GF-D8 (cell line): Measurements from ENCODE around the gene ZDHHC12.

Experiments
- DNase-seq: peaks from one replicate; lab custom pipeline; 2025; lab: John Stamatoyannopoulos, UW

The ZDHHC12 gene

GRCh38 chr9:128723866-128724743 lies at the start of gene ZDHHC12:
ZDHHC12 (minus strand) TSS chr9:128724127; CDS start chr9:128724093, 34 bp downstream.
- peak; percentile 98 for DNase-seq

- no peak for DNase-seq
These were observed 49.1 kb upstream of the ZDHHC12 start for GRCh38 chr9:128773049-128773448.

- peak; percentile 58 for DNase-seq
These were observed 48.0 kb upstream of the ZDHHC12 start, which contains the start of gene ZER1 for GRCh38 chr9:128771745-128772519. ZER1 (minus strand) TSS chr9:128771927; CDS start chr9:128755565, 16,362 bp downstream.

- DNase-seq, result no peak
These were observed 47.3 kb upstream of the ZDHHC12 start for GRCh38 chr9:128771094-128771721.

GRCh38 chr9:128770286-128771030 lies 46.5 kb upstream of the ZDHHC12 start:
- no peak for DNase-seq

GRCh38 chr9:128768606-128769005 lies 44.7 kb upstream of the ZDHHC12 start:
- no peak for DNase-seq

GRCh38 chr9:128765499-128765898 lies 41.6 kb upstream of the ZDHHC12 start:
- no peak for DNase-seq

- no peak for DNase-seq
These were observed 40.4 kb upstream of the ZDHHC12 start for GRCh38 chr9:128764361-128764760.

- no peak for DNase-seq
These were observed 38.9 kb upstream of the ZDHHC12 start for GRCh38 chr9:128762671-128763449.

- DNase-seq, result no peak
These were observed 33.7 kb upstream of the ZDHHC12 start for GRCh38 chr9:128757602-128758001.

- no peak for DNase-seq
These were observed 29.7 kb upstream of the ZDHHC12 start for GRCh38 chr9:128753627-128754026.

- no peak for DNase-seq
These were observed 27.1 kb upstream of the ZDHHC12 start for GRCh38 chr9:128750926-128751595.

GRCh38 chr9:128747241-128747640 lies 23.3 kb upstream of the ZDHHC12 start:
- no peak for DNase-seq

- no peak for DNase-seq
These were observed 19.5 kb upstream of the ZDHHC12 start for GRCh38 chr9:128743421-128743820.

- no peak for DNase-seq
These were observed 18.5 kb upstream of the ZDHHC12 start for GRCh38 chr9:128742401-128742800.

- no peak for DNase-seq
These were observed 11.4 kb upstream of the ZDHHC12 start for GRCh38 chr9:128735373-128735772.

- DNase-seq, result peak; percentile 81
These were observed 9.3 kb upstream of the ZDHHC12 start for GRCh38 chr9:128733256-128733655.

- no peak for DNase-seq
These were observed 8.6 kb upstream of the ZDHHC12 start for GRCh38 chr9:128732576-128732975.

GRCh38 chr9:128731691-128732090 lies 7.8 kb upstream of the ZDHHC12 start:
- DNase-seq, result no peak

- no peak for DNase-seq
These were observed 7.2 kb upstream of the ZDHHC12 start for GRCh38 chr9:128731093-128731492.
